DOHH2 (cell line): ENCODE data around the gene HDAC4.

Experiments
- EZH2phosphoT487 ChIP-seq: fragments of 200-600 bp; sonication (generic); IDR thresholded peaks from 2 replicates; pipeline ENCODE4 v1.6.1; 2017; ENCODE audit warnings: borderline replicate concordance, mild to moderate bottlenecking, antibody characterized with exemption, low read length, moderate library complexity, mixed read lengths
- TF ChIP-seq, protein P1 (sequence below): fragments of 200-600 bp; sonication (generic); IDR thresholded peaks from one replicate; pipeline ENCODE4 v1.5.1; 2014; ENCODE audit warnings: antibody characterized with exemption, mild to moderate bottlenecking, low read depth, low read length; ENCODE audit not compliant: poor library complexity, severe bottlenecking

DNA sequence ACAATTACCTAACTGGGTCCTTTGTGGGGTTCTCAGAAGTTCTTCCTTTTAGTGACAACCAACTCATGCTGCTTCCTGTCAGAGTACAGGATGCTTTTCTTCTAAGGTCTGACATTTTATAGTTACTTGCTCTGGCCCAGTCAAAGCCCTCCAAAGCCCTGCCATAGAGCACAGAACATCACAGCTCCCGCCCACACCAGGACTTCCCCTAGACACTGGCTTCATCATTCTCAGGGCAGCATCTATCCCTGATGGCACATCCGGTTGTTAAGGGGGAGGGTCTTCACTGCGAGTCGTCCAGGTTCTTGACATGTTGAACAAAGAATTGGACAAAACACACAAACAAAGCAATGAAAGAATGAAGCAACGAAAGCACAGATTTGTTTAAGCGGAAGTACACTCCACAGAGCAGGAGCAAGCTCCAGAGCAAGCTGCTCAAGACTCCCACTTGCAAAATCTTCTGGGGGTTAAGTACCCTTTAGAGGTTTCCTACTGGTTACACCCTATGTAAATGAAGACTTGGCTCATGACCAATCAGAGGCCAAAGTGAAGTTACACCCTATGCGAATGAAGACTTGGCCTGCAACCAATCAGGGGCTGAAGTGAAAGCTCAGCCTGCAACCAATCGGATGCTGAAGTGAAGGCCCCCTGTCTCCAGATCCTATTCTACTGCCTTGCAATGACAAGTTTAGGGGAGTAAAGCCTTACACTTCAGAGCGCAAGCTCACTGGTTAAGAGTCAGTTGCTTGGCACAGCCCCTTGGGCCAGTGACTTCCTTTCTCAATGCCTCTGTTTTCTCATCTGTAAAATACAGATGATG, 79.0 kb downstream of the HDAC4 start:
- TF ChIP-seq, protein P1, sequence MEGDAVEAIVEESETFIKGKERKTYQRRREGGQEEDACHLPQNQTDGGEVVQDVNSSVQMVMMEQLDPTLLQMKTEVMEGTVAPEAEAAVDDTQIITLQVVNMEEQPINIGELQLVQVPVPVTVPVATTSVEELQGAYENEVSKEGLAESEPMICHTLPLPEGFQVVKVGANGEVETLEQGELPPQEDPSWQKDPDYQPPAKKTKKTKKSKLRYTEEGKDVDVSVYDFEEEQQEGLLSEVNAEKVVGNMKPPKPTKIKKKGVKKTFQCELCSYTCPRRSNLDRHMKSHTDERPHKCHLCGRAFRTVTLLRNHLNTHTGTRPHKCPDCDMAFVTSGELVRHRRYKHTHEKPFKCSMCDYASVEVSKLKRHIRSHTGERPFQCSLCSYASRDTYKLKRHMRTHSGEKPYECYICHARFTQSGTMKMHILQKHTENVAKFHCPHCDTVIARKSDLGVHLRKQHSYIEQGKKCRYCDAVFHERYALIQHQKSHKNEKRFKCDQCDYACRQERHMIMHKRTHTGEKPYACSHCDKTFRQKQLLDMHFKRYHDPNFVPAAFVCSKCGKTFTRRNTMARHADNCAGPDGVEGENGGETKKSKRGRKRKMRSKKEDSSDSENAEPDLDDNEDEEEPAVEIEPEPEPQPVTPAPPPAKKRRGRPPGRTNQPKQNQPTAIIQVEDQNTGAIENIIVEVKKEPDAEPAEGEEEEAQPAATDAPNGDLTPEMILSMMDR = no peak
- no peak for TF ChIP-seq EZH2phosphoT487
